ENCODE measurements around the gene GABRR1.
"Not testable (repeated sequence)": the region's sequence is repeated elsewhere in the genome, so short reads cannot be mapped to it uniquely, and the experiment has no call there.

Gene GABRR1

GRCh38 chr6:89250239-89250638, 33.1 kb upstream of the GABRR1 start:
- Histone ChIP-seq H3K27me3 (ENCODE audit: low read depth, low read length) (no peaks in the 10 kb centered on the region), H3K9me3 (ENCODE audit: control insufficient read depth in 1 of 2, low read length in 2 of 2) (no peaks in the 10 kb centered on the region), H3K27ac (ENCODE audit: low read length) (no peak overlapping the region), H3K4me3 (ENCODE audit: low read depth in 1 of 2, low read length in 2 of 2) (no peak overlapping the region), H3K4me1 (ENCODE audit: control insufficient read depth in 1 of 2, insufficient read depth in 2 of 2, low read length in 2 of 2) (no peaks in the 10 kb centered on the region), H3K36me3 (ENCODE audit: control insufficient read depth in 1 of 2, insufficient read depth in 2 of 2, low read length in 2 of 2) (no peaks in the 10 kb centered on the region)

GRCh38 chr6:89244241-89244985, 27.3 kb upstream of the GABRR1 start:
- H3K9me3 ChIP-seq (ENCODE audit: control insufficient read depth in 1 of 2, low read length in 2 of 2), result no peaks in the 10 kb centered on the region
- no peak overlapping the region for H3K27ac ChIP-seq (ENCODE audit: low read length)
- no peaks in the 10 kb centered on the region for H3K27me3 ChIP-seq (ENCODE audit: low read depth, low read length)

GRCh38 chr6:89243331-89243629, 26.1 kb upstream of the GABRR1 start:
- H3K27ac ChIP-seq (ENCODE audit: low read length), result no peak overlapping the region
- no peaks in the 10 kb centered on the region for H3K36me3 ChIP-seq (ENCODE audit: control insufficient read depth in 1 of 2, insufficient read depth in 2 of 2, low read length in 2 of 2)
- H3K9me3 ChIP-seq (ENCODE audit: control insufficient read depth in 1 of 2, low read length in 2 of 2), result no peaks in the 10 kb centered on the region
- no peaks in the 10 kb centered on the region for H3K27me3 ChIP-seq (ENCODE audit: low read depth, low read length)
- no peaks in the 10 kb centered on the region for H3K4me1 ChIP-seq (ENCODE audit: control insufficient read depth in 1 of 2, insufficient read depth in 2 of 2, low read length in 2 of 2)
- no peak overlapping the region for H3K4me3 ChIP-seq (ENCODE audit: low read depth in 1 of 2, low read length in 2 of 2)

More at GRCh38 chr6:89244241-89244985, 27.3 kb upstream of the GABRR1 start:
- H3K36me3 ChIP-seq (ENCODE audit: control insufficient read depth in 1 of 2, insufficient read depth in 2 of 2, low read length in 2 of 2), result no peaks in the 10 kb centered on the region
- H3K4me1 ChIP-seq (ENCODE audit: control insufficient read depth in 1 of 2, insufficient read depth in 2 of 2, low read length in 2 of 2), result no peaks in the 10 kb centered on the region
- H3K4me3 ChIP-seq (ENCODE audit: low read depth in 1 of 2, low read length in 2 of 2), result no peak overlapping the region

- H3K36me3 ChIP-seq (ENCODE audit: control insufficient read depth in 1 of 2, insufficient read depth in 2 of 2, low read length in 2 of 2), result no peaks in the 10 kb centered on the region
- no peaks in the 10 kb centered on the region for H3K9me3 ChIP-seq (ENCODE audit: control insufficient read depth in 1 of 2, low read length in 2 of 2)
- no peak overlapping the region for H3K4me3 ChIP-seq (ENCODE audit: low read depth in 1 of 2, low read length in 2 of 2)
- H3K27me3 ChIP-seq (ENCODE audit: low read depth, low read length), result no peaks in the 10 kb centered on the region
- no peak overlapping the region for H3K27ac ChIP-seq (ENCODE audit: low read length)
- no peaks in the 10 kb centered on the region for H3K4me1 ChIP-seq (ENCODE audit: control insufficient read depth in 1 of 2, insufficient read depth in 2 of 2, low read length in 2 of 2)
These were observed 25.6 kb upstream of the GABRR1 start for GRCh38 chr6:89242574-89243330.

DNA sequence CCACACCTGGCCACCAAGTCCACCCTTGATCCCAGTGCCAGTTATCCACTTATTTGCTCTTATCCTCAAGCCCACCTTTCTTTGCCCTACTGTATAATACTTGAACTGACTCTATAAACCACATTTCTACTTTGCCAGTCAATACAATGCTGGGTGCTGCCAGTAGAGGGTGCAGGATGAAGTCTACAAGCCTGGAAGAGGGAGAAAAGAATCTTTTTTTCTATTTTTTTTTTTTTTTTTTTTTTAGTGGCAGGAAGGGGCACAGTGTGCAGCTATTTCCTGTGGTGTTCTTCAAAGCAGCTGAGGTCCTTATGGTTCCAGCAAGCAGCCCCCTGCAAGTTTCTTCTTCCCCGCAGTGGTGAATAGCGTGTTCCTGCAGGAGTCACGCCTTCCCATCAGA, 22.2 kb upstream of the GABRR1 start:
- H3K36me3 ChIP-seq (ENCODE audit: control insufficient read depth in 1 of 2, insufficient read depth in 2 of 2, low read length in 2 of 2), result no peaks in the 10 kb centered on the region
- H3K27ac ChIP-seq (ENCODE audit: low read length), result no peak overlapping the region
- no peaks in the 10 kb centered on the region for H3K27me3 ChIP-seq (ENCODE audit: low read depth, low read length)
- H3K4me1 ChIP-seq (ENCODE audit: control insufficient read depth in 1 of 2, insufficient read depth in 2 of 2, low read length in 2 of 2), result no peaks in the 10 kb centered on the region
- H3K4me3 ChIP-seq (ENCODE audit: low read depth in 1 of 2, low read length in 2 of 2), result no peak overlapping the region
- peaks cover 0 to 9% of the 10 kb centered on the region in 2 donors for H3K9me3 ChIP-seq (ENCODE audit: control insufficient read depth in 1 of 2, low read length in 2 of 2)

DNA sequence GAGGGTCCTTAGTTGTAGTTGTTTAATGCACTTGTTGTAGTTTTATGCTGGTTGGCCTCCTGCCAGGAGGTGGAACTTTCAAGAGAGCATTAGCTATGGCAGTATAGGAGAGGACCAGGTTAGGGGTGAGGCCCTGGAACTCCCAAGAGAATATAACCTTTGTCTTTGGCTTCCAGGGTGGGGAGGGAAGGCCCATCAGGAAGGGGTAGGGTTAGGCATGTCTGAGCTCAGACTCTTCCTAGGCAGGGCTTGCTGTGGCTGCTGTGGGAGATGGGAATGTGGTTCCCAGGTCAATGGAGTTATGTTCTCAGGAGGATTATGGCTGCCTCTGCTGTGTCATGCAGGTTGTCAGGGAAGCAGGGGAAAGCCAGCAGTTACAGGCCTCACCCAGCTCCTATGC, 20.0 kb upstream of the GABRR1 start:
- Histone ChIP-seq H3K27me3 (ENCODE audit: low read depth, low read length) (no peaks in the 10 kb centered on the region), H3K4me3 (ENCODE audit: low read depth in 1 of 2, low read length in 2 of 2) (no peak overlapping the region), H3K4me1 (ENCODE audit: control insufficient read depth in 1 of 2, insufficient read depth in 2 of 2, low read length in 2 of 2) (no peaks in the 10 kb centered on the region), H3K36me3 (ENCODE audit: control insufficient read depth in 1 of 2, insufficient read depth in 2 of 2, low read length in 2 of 2) (no peaks in the 10 kb centered on the region), H3K9me3 (ENCODE audit: control insufficient read depth in 1 of 2, low read length in 2 of 2) (peaks cover 0 to 9% of the 10 kb centered on the region in 2 donors), H3K27ac (ENCODE audit: low read length) (no peak overlapping the region)

- not testable (repeated sequence) for H3K4me3 ChIP-seq (ENCODE audit: low read depth in 1 of 2, low read length in 2 of 2); H3K27ac ChIP-seq (ENCODE audit: low read length); H3K4me1 ChIP-seq (ENCODE audit: control insufficient read depth in 1 of 2, insufficient read depth in 2 of 2, low read length in 2 of 2); H3K9me3 ChIP-seq (ENCODE audit: control insufficient read depth in 1 of 2, low read length in 2 of 2); H3K27me3 ChIP-seq (ENCODE audit: low read depth, low read length); H3K36me3 ChIP-seq (ENCODE audit: control insufficient read depth in 1 of 2, insufficient read depth in 2 of 2, low read length in 2 of 2)
These were observed 16.4 kb upstream of the GABRR1 start for GRCh38 chr6:89233605-89234004.

DNA sequence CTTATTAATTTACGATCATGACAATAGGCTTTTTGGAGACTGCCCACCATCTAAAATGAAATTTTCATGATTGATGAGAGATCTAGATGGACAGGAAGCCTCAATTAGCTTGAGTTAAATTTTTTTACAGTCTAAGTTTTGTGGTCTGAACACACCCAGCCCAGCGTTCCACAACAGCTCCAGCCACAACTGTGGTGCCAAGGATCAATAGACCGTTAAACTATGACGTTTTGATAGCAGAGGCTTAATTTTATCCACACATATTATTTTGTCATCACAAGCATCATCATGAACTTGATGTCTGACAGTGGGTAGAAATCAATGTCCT, 5.5 kb upstream of the GABRR1 start:
- Histone ChIP-seq H3K27me3 (ENCODE audit: low read depth, low read length) (no peaks in the 10 kb centered on the region), H3K36me3 (ENCODE audit: control insufficient read depth in 1 of 2, insufficient read depth in 2 of 2, low read length in 2 of 2) (no peaks in the 10 kb centered on the region), H3K4me3 (ENCODE audit: low read depth in 1 of 2, low read length in 2 of 2) (no peak overlapping the region), H3K4me1 (ENCODE audit: control insufficient read depth in 1 of 2, insufficient read depth in 2 of 2, low read length in 2 of 2) (peaks cover 0 to 6% of the 10 kb centered on the region in 2 donors), H3K9me3 (ENCODE audit: control insufficient read depth in 1 of 2, low read length in 2 of 2) (no peaks in the 10 kb centered on the region), H3K27ac (ENCODE audit: low read length) (no peak overlapping the region)

- no peak overlapping the region for H3K27ac ChIP-seq (ENCODE audit: low read length)
- H3K4me3 ChIP-seq (ENCODE audit: low read depth in 1 of 2, low read length in 2 of 2), result no peak overlapping the region
- H3K36me3 ChIP-seq (ENCODE audit: control insufficient read depth in 1 of 2, insufficient read depth in 2 of 2, low read length in 2 of 2), result no peaks in the 10 kb centered on the region
- H3K4me1 ChIP-seq (ENCODE audit: control insufficient read depth in 1 of 2, insufficient read depth in 2 of 2, low read length in 2 of 2), result peaks cover 0 to 6% of the 10 kb centered on the region in 2 donors
- H3K27me3 ChIP-seq (ENCODE audit: low read depth, low read length), result no peaks in the 10 kb centered on the region
- H3K9me3 ChIP-seq (ENCODE audit: control insufficient read depth in 1 of 2, low read length in 2 of 2), result no peaks in the 10 kb centered on the region
These were observed 5.0 kb upstream of the GABRR1 start for GRCh38 chr6:89221971-89222711.

DNA sequence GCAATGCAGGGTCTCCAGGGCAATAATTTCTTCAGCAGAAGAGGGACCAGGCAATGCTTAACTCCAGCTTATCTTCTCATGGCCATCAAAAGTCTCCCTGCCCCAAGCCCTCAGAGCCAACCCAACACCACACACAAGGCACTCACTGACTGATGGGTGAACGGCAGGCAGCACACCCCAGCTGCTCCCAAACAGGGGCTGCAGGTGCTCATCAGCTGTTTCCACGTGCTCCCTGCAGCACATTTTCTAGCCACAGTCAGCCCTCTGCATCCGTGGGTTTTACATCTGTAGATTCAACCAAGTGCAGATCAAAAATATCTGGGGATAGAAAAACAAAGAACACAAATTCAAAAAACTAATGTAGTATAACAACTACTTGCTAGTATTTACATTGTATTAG, 4.0 kb upstream of the GABRR1 start:
- H3K4me1 ChIP-seq (ENCODE audit: control insufficient read depth in 1 of 2, insufficient read depth in 2 of 2, low read length in 2 of 2), result peaks cover 0 to 6% of the 10 kb centered on the region in 2 donors
- H3K9me3 ChIP-seq (ENCODE audit: control insufficient read depth in 1 of 2, low read length in 2 of 2), result no peaks in the 10 kb centered on the region
- no peaks in the 10 kb centered on the region for H3K36me3 ChIP-seq (ENCODE audit: control insufficient read depth in 1 of 2, insufficient read depth in 2 of 2, low read length in 2 of 2)

DNA sequence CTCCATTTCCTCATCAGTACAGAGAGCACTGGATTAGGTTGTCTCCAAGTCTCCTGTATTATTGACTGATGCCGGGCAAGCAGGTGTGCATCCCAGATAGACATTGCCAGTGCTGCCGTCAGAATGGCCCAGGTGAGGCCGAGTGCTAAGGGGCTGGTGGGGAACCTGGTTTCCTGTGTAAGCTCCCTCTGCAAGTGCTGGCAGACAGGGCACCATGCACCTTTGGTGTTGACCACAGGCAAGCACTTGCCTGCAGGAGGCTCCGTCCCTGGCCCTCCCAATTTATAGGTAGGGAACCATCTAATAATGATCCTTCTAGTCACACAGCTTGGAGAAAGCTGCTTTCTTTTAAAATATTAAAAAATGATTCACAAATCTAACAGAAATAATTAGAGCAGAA, 747 bp downstream of the GABRR1 start:
- H3K4me1 ChIP-seq (ENCODE audit: control insufficient read depth in 1 of 2, insufficient read depth in 2 of 2, low read length in 2 of 2), result no peaks in the 10 kb centered on the region
- H3K27ac ChIP-seq (ENCODE audit: low read length), result no peak overlapping the region
- no peak overlapping the region for H3K4me3 ChIP-seq (ENCODE audit: low read depth in 1 of 2, low read length in 2 of 2)
- no peaks in the 10 kb centered on the region for H3K27me3 ChIP-seq (ENCODE audit: low read depth, low read length)
- no peaks in the 10 kb centered on the region for H3K9me3 ChIP-seq (ENCODE audit: control insufficient read depth in 1 of 2, low read length in 2 of 2)
- no peaks in the 10 kb centered on the region for H3K36me3 ChIP-seq (ENCODE audit: control insufficient read depth in 1 of 2, insufficient read depth in 2 of 2, low read length in 2 of 2)

More for the DNA sequence above, 4.0 kb upstream of the GABRR1 start:
- H3K27me3 ChIP-seq (ENCODE audit: low read depth, low read length), result no peaks in the 10 kb centered on the region
- H3K27ac ChIP-seq (ENCODE audit: low read length), result no peak overlapping the region
- H3K4me3 ChIP-seq (ENCODE audit: low read depth in 1 of 2, low read length in 2 of 2), result no peak overlapping the region
